SW480 (cell line): ENCODE results near the gene MAPKAPK5.
"Not testable (repeated sequence)": the region's sequence is repeated elsewhere in the genome, so short reads cannot be mapped to it uniquely, and the experiment has no call there.

Experiments used
- DNase-seq: peaks from one replicate; pipeline ENCODE4 v3.0.0-alpha.2; 2016; ENCODE audit warnings: low spot score

Gene MAPKAPK5

DNA sequence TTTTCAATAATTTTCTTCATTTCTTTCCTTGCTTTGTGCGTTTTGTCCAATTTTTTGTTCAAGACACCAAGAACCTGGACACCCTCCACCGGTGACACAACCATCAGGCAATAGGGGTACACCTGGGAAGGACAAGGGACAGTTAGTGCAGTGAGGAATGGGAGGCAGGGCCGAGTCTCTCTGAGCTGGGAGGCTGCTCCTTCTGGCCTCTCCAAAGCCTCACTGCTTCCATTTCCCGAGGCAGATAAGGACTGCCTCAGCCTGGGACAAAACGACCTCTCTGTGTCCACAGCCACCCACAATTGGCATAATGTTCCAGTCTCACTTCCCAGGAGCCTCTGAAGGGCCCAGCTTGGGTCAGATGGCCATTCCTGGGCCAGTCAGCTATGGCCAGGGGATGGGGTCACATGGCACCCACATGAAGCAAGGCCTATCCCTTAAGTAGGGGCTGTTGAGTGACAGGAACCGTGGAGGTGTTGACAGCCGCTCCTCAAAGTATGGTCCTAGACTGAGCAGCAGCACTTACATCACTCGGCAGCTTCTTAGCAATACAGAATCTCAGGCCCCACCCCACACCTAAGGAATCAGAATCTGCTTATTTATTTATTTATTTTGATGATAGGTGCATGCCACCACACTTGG lies 13.6 kb upstream of the MAPKAPK5 start:
- no peak for DNase-seq

- DNase-seq, result not testable (repeated sequence)
Measured at GRCh38 chr12:111829635-111830034, 12.4 kb upstream of the MAPKAPK5 start.

- not testable (repeated sequence) for DNase-seq
Measured at GRCh38 chr12:111834740-111835386, 7.2 kb upstream of the MAPKAPK5 start.

GRCh38 chr12:111835531-111836181 lies 6.4 kb upstream of the MAPKAPK5 start:
- DNase-seq, result not testable (repeated sequence)

DNA sequence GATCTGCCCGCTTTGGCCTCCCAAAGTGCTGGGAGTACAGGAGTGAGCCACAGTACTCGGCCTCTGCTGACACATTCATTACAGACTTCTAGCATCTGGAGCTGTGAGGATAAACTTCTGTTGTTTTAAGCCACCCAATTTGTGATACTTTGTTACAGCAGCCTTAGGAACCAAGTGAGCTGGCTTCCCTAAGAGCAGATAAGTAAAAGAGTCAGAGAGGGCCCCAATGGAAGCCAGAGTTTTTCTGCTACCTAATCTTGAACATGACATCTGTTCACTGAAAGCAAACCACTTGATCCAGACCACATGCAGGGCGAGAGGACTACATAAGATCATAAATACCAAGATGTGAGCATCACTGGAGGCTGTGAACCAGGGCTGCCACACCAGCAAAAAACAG lies 3.7 kb upstream of the MAPKAPK5 start:
- no peak for DNase-seq

- DNase-seq, result no peak
Measured at GRCh38 chr12:111840807-111841206, 1.2 kb upstream of the MAPKAPK5 start.

DNA sequence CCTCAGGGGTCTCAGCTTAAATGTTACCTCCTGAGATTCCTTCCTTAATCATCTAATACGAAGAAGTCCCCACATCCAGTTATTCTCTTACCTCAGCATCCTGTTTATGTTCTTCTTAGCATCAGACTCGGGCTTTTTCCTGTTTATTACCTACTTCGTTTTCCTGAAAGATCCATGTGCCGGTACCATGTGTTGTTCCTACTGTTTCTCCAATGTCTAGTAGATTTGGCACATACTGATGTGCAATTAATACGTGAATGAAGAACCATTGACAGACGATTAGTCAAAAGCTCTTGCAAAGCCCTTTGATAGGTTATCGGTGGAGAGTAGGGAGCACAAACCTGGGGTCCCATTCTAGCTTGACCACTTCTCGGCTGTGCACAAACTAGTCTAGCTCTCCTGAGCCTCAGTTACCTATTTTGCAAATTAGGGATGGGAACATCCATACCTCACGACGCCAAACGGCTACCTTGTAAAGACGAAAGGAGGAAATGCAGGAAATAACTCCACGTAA lies 735 bp upstream of the MAPKAPK5 start:
- DNase-seq, result peak; percentile 25

- DNase-seq, result peak; percentile 14
Measured at GRCh38 chr12:111842556-111843396, 748 bp downstream of the MAPKAPK5 start.

GRCh38 chr12:111846016-111846415 lies 4.0 kb downstream of the MAPKAPK5 start:
- DNase-seq, result no peak

DNA sequence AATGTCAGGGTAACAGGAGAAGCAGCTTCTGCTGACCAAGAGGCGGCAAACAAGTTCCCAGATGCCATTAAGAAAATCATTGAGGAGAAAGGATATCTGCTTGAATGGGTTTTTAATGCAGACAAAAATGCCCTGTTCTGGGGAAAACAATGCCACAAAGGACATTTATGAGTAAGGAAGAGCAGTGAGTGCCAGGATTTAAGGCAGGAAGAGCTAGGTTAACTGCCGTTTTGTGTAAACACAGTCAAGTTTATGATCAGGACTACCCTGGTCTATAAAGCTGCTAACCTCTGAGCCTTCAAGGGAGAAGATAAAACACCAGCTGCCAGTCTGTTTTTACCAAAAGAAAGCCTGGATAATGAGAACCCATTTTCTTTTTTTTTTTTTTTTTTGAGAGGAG lies 8.5 kb downstream of the MAPKAPK5 start:
- no peak for DNase-seq

DNA sequence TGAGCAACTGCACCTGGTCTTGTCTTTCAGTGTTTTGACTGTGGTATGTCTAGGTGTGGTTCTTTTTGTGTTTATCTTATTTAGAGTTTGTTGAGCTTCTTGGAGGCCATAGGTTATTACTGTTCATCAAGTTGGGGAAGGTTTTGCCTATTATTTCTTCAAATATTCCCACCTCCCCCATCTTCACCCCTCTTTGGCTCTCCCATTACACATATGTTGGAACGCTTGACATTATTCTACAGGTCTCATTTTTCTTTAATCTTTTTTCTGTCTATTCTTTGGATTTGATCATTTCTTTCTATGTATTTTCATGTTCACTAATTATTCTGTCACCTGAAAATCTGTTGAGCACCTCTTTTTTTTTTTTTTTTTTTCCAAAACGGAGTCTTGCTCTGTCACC lies 16.2 kb downstream of the MAPKAPK5 start:
- DNase-seq, result no peak

DNA sequence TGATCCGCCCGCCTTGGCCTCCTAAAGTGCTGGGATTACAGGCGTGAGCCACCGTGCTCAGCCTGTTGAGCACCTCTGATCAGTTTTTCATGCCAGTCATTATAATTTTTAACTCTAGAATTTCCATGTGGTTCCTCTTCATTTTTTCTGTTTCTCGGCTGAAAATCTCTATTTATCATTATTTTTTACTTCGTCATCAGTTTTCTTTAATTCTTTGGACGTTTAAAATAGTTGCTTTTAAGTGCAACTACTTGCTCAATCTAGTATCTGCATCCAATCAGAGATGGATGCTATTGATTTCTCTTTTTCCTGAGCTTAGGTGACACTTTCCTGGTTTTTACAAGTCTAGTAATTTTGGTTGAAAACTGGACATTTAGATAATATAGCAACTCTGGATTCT lies 16.8 kb downstream of the MAPKAPK5 start:
- no peak for DNase-seq

DNA sequence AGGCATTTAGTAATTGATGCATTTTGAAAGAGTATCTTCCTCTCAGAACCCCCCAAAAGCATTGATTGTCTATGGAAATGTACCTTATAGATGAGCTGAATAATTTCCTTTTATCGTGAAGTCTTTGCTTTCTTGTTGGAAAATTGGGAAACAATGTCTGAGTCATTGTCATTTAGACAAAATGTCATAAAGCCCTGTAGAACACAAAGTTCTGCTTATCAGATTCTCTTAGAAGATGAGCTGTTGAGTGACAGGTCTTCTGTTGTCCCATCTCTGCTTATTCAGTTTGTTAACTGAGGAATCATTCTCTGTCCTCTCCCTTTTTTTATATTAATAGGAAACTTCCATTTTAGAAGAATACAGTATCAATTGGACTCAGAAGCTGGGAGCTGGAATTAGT lies 22.9 kb downstream of the MAPKAPK5 start:
- DNase-seq, result no peak

GRCh38 chr12:111867531-111867930 lies 25.5 kb downstream of the MAPKAPK5 start:
- DNase-seq, result no peak

DNA sequence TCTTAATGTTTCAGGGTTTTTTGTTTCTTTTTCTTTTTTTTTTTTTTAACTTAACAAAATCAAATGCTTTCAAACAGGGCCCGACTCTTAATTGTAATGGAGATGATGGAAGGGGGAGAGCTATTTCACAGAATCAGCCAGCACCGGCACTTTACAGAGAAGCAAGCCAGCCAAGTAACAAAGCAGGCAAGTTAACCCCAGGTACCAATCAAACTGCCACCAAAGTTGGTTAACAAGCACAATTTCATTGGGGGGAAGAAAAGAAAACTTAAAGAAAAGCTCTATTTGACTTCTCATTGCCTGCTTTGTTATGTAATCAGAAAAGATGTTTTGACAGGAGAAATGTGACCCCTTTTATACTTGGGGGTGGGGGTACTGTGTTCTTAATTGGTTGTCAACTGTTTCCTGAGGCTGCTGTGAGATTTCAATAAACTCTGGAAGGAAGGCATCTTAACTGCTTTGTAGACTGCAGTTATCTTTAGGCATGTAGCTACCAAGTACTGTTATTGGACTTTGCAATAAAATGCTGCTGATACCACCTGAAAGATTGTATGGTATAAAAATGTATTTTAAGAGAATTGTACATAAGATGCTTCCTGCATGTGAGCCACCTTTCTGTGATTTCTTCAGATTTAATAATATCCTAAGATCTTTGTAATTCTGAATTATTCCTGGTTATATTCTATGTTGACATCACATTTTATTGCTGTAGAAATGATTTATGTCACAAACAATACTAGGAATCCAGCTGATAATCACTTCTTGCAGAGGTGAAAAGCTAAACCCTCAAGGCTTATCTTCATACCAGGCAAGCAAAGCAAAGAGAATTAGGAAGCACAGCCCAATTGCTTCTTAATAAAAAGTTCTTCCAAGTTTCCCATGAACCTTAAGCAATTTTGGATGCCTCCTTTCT lies 26.9 kb downstream of the MAPKAPK5 start:
- DNase-seq, result no peak

GRCh38 chr12:111869671-111870070 lies 27.6 kb downstream of the MAPKAPK5 start:
- DNase-seq, result no peak

DNA sequence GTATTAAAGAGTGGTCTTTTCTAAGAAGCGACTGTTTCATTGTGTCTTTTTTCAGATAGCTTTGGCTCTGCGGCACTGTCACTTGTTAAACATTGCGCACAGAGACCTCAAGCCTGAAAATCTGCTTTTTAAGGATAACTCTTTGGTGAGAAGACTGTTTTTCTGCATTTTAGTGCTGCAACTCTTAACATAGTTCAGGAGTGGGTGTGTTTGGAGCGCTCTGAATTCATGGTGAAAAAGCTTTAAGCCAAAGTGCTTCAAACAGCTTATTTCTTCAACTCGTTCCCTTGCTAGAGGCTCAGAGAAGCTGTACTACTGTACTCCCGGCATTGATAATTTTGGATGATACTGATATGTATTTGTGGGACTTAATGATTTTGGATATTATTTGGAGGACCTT lies 28.2 kb downstream of the MAPKAPK5 start:
- DNase-seq, result no peak

- no peak for DNase-seq
Measured at GRCh38 chr12:111870706-111871105, 28.7 kb downstream of the MAPKAPK5 start.

- DNase-seq, result no peak
Measured at GRCh38 chr12:111873113-111873512, 31.1 kb downstream of the MAPKAPK5 start.

DNA sequence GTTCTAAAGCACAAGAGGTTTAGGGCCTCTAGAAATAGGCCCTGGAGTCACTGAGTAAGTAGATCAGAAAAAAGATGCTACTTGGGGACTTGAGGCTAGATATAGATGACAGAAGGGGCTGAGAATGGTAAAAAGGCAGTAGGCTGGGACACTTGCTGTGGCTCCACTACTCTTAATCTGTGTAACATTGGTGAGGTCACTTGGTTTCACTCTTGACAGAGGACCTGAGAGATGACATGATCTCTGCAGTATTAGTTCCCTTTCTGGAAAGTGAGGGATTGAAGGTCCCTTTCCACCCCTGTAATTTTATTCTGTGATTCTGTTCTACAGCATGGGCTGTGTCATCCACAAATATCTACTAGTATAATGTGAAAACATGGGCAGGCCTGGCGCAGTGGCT lies 39.7 kb downstream of the MAPKAPK5 start:
- no peak for DNase-seq
